T-helper 17 cell (primary cell): ENCODE results near the gene MRPS6. TPM values are rescaled to one million over a fixed set of nuclear protein-coding genes. Genes with fewer than 3 reads are reported as not detected.

Experiments
- ATAC-seq: fragments of 150-1000 bp; cut with Tn5 transposase; 2 replicates; pipeline ENCODE4 v1.10.0; 2021; ENCODE audit warnings: mild to moderate bottlenecking, moderate library complexity
- DNase-seq, 3 donors: peaks; one replicate each; pipeline versions ENCODE4 v3.0.0 to v3.0.0-alpha.2; 2020 to 2021
- H3K9me3 ChIP-seq: one replicate; pipeline ENCODE4 v1.7.0; 2013; ENCODE audit warnings: low read length, mild to moderate bottlenecking; ENCODE audit not compliant: control insufficient read depth, poor library complexity, severe bottlenecking
- H3K27ac Mint-ChIP-seq: one replicate; pipeline ENCODE4 v1.8.0; 2022; ENCODE audit warnings: mild to moderate bottlenecking, moderate library complexity, mixed read lengths
- H3K27me3 Mint-ChIP-seq: one replicate; pipeline ENCODE4 v1.8.0; 2022; ENCODE audit warnings: mixed read lengths
- H3K36me3 Mint-ChIP-seq: one replicate; pipeline ENCODE4 v1.8.0; 2022; ENCODE audit warnings: low read depth, mixed read lengths
- H3K4me1 Mint-ChIP-seq: one replicate; pipeline ENCODE4 v1.8.0; 2022; ENCODE audit warnings: mild to moderate bottlenecking, mixed read lengths
- H3K4me3 Mint-ChIP-seq: one replicate; pipeline ENCODE4 v1.8.0; 2022; ENCODE audit warnings: mild to moderate bottlenecking, moderate library complexity, mixed read lengths
- total RNA-seq, 4 donors: library from RNA in 2 of 4; stranded (reverse) in 2 of 4; gene quantifications; one replicate each; pipeline ENCODE4 v1.2.3 and lab custom pipeline; 2022 to 2026

The MRPS6 gene
- total RNA-seq, 2 donors from 2014 or later: 21.0 to 26.5 TPM

- DNase-seq (no peak), ATAC-seq (no peak)
- H3K9me3 ChIP-seq: no peaks in the 10 kb centered on the region
- H3K27me3 Mint-ChIP-seq: no peaks in the 10 kb centered on the region
- H3K27ac Mint-ChIP-seq: no peak overlapping the region
- peaks cover 22% of the 10 kb centered on the region for H3K4me1 Mint-ChIP-seq
- H3K4me3 Mint-ChIP-seq: no peak overlapping the region
- H3K36me3 Mint-ChIP-seq: peaks cover 3% of the 10 kb centered on the region
Observed at GRCh38 chr21:34093083-34093482, 19.7 kb downstream of the MRPS6 start.

GRCh38 chr21:34094949-34095348 is 21.6 kb downstream of the MRPS6 start:
- Mint-ChIP-seq H3K4me3 (no peak overlapping the region), H3K27me3 (no peaks in the 10 kb centered on the region), H3K4me1 (peaks cover 17% of the 10 kb centered on the region), H3K27ac (no peak overlapping the region), H3K36me3 (peaks cover 3% of the 10 kb centered on the region)
- ATAC-seq (no peak), DNase-seq (no peak)
- H3K9me3 ChIP-seq: no peaks in the 10 kb centered on the region

- Mint-ChIP-seq H3K4me3 (no peak overlapping the region), H3K27me3 (no peaks in the 10 kb centered on the region), H3K27ac (no peak overlapping the region), H3K4me1 (peaks cover 14% of the 10 kb centered on the region), H3K36me3 (peaks cover 3% of the 10 kb centered on the region)
- no peaks in the 10 kb centered on the region for H3K9me3 ChIP-seq
- ATAC-seq: no peak
- DNase-seq: no peak
Observed at GRCh38 chr21:34097442-34097841, 24.1 kb downstream of the MRPS6 start.

- H3K9me3 ChIP-seq: no peaks in the 10 kb centered on the region
- no peak for DNase-seq
- no peak overlapping the region for H3K27ac Mint-ChIP-seq
- H3K36me3 Mint-ChIP-seq: peaks cover 3% of the 10 kb centered on the region
- H3K4me1 Mint-ChIP-seq: peaks cover 22% of the 10 kb centered on the region
- no peak for ATAC-seq
- H3K4me3 Mint-ChIP-seq: no peak overlapping the region
- H3K27me3 Mint-ChIP-seq: no peaks in the 10 kb centered on the region
Observed at GRCh38 chr21:34100337-34100736, 27.0 kb downstream of the MRPS6 start.

GRCh38 chr21:34100790-34101189 is 27.4 kb downstream of the MRPS6 start:
- peaks cover 3% of the 10 kb centered on the region for H3K36me3 Mint-ChIP-seq
- no peak overlapping the region for H3K27ac Mint-ChIP-seq

GRCh38 chr21:34105947-34106541 is 32.7 kb downstream of the MRPS6 start:
- ATAC-seq: no peak
- peaks cover 23% of the 10 kb centered on the region for H3K4me1 Mint-ChIP-seq
- no peaks in the 10 kb centered on the region for H3K36me3 Mint-ChIP-seq

More at GRCh38 chr21:34100790-34101189, 27.4 kb downstream of the MRPS6 start:
- DNase-seq (no peak), ATAC-seq (no peak)
- Mint-ChIP-seq H3K27me3 (no peaks in the 10 kb centered on the region), H3K4me1 (peaks cover 22% of the 10 kb centered on the region), H3K4me3 (no peak overlapping the region)
- H3K9me3 ChIP-seq: no peaks in the 10 kb centered on the region

GRCh38 chr21:34107606-34108005 is 34.2 kb downstream of the MRPS6 start:
- no peak for DNase-seq
- H3K4me3 Mint-ChIP-seq: no peak overlapping the region
- H3K27ac Mint-ChIP-seq: no peak overlapping the region
- no peak for ATAC-seq
- no peaks in the 10 kb centered on the region for H3K9me3 ChIP-seq
- peaks cover 27% of the 10 kb centered on the region for H3K4me1 Mint-ChIP-seq
- no peaks in the 10 kb centered on the region for H3K36me3 Mint-ChIP-seq
- H3K27me3 Mint-ChIP-seq: no peaks in the 10 kb centered on the region

More at GRCh38 chr21:34105947-34106541, 32.7 kb downstream of the MRPS6 start:
- Mint-ChIP-seq H3K27ac (no peak overlapping the region), H3K27me3 (no peaks in the 10 kb centered on the region), H3K4me3 (no peak overlapping the region)
- H3K9me3 ChIP-seq: no peaks in the 10 kb centered on the region
- DNase-seq: no peak

GRCh38 chr21:34109075-34109474 is 35.7 kb downstream of the MRPS6 start:
- no peaks in the 10 kb centered on the region for H3K9me3 ChIP-seq
- H3K36me3 Mint-ChIP-seq: no peaks in the 10 kb centered on the region
- no peak for ATAC-seq
- H3K27me3 Mint-ChIP-seq: no peaks in the 10 kb centered on the region
- no peak overlapping the region for H3K4me3 Mint-ChIP-seq
- DNase-seq: no peak
- H3K4me1 Mint-ChIP-seq: peaks cover 32% of the 10 kb centered on the region
- H3K27ac Mint-ChIP-seq: peak overlapping the region; percentile 22

GRCh38 chr21:34110594-34111202 is 37.3 kb downstream of the MRPS6 start:
- DNase-seq (no peak), ATAC-seq (no peak)
- Mint-ChIP-seq H3K36me3 (no peaks in the 10 kb centered on the region), H3K27me3 (no peaks in the 10 kb centered on the region), H3K4me1 (peaks cover 33% of the 10 kb centered on the region), H3K4me3 (no peak overlapping the region), H3K27ac (no peak overlapping the region)
- no peaks in the 10 kb centered on the region for H3K9me3 ChIP-seq

GRCh38 chr21:34112316-34113033 is 39.1 kb downstream of the MRPS6 start:
- H3K4me3 Mint-ChIP-seq: no peak overlapping the region
- H3K9me3 ChIP-seq: no peaks in the 10 kb centered on the region
- no peak overlapping the region for H3K27ac Mint-ChIP-seq
- ATAC-seq: no peak
- H3K36me3 Mint-ChIP-seq: peaks cover 2% of the 10 kb centered on the region
- no peak for DNase-seq
- peaks cover 36% of the 10 kb centered on the region for H3K4me1 Mint-ChIP-seq
- H3K27me3 Mint-ChIP-seq: no peaks in the 10 kb centered on the region

- no peak for ATAC-seq
- peaks cover 34% of the 10 kb centered on the region for H3K4me1 Mint-ChIP-seq
- peaks cover 2% of the 10 kb centered on the region for H3K36me3 Mint-ChIP-seq
- no peak for DNase-seq
- H3K27ac Mint-ChIP-seq: no peak overlapping the region
- H3K4me3 Mint-ChIP-seq: no peak overlapping the region
- no peaks in the 10 kb centered on the region for H3K9me3 ChIP-seq
- no peaks in the 10 kb centered on the region for H3K27me3 Mint-ChIP-seq
Observed at GRCh38 chr21:34113842-34114241, 40.5 kb downstream of the MRPS6 start.

- no peak overlapping the region for H3K4me3 Mint-ChIP-seq
- DNase-seq (no peak), ATAC-seq (no peak)
- no peak overlapping the region for H3K27ac Mint-ChIP-seq
- peaks cover 2% of the 10 kb centered on the region for H3K36me3 Mint-ChIP-seq
- H3K4me1 Mint-ChIP-seq: peaks cover 34% of the 10 kb centered on the region
- no peaks in the 10 kb centered on the region for H3K9me3 ChIP-seq
- no peaks in the 10 kb centered on the region for H3K27me3 Mint-ChIP-seq
Observed at GRCh38 chr21:34115160-34115559, 41.8 kb downstream of the MRPS6 start.

GRCh38 chr21:34116569-34116968 is 43.2 kb downstream of the MRPS6 start:
- ATAC-seq (no peak), DNase-seq (no peak)
- Mint-ChIP-seq H3K36me3 (peaks cover 2% of the 10 kb centered on the region), H3K27ac (no peak overlapping the region), H3K4me3 (no peak overlapping the region), H3K4me1 (peaks cover 35% of the 10 kb centered on the region), H3K27me3 (no peaks in the 10 kb centered on the region)
- H3K9me3 ChIP-seq: no peaks in the 10 kb centered on the region
